Psoas muscle (tissue), 8 donors: ENCODE data around the gene CNTLN. TPM values are rescaled to one million over a fixed set of nuclear protein-coding genes. Genes with fewer than 3 reads are reported as not detected.
"Not testable (repeated sequence)": the region's sequence is repeated elsewhere in the genome, so short reads cannot be mapped to it uniquely, and the experiment has no call there.

ENCODE experiments used
- ATAC-seq, 4 donors: fragments of 200-7000 bp; cut with Tn5 transposase; one replicate each; pipeline ENCODE4 v1.9.1; 2020; ENCODE audit warnings: moderate library complexity in 3 of 4, mild to moderate bottlenecking in 2 of 4
- DNase-seq, 2 donors: peaks; one replicate each; pipeline ENCODE4 v3.0.0-alpha.2; 2020
- H3K27ac ChIP-seq: fragments of 200-600 bp; one replicate; pipeline ENCODE4 v1.8.0; 2022
- H3K27me3 ChIP-seq, 3 donors: fragments of 200-600 bp in 1 of 3; one replicate each; pipeline versions ENCODE4 v1.6.1 to v1.8.0; 2013 to 2022; ENCODE audit warnings: low read length in 2 of 3, mild to moderate bottlenecking in 2 of 3, moderate library complexity in 1 of 3; ENCODE audit not compliant: insufficient read depth in 3 of 3
- H3K36me3 ChIP-seq, 2 donors: fragments of 200-600 bp in 1 of 2; one replicate each; pipeline versions ENCODE4 v1.6.1 to v1.8.0; 2013 to 2022; ENCODE audit warnings: low read depth in 1 of 2, mild to moderate bottlenecking in 1 of 2, moderate library complexity in 1 of 2; ENCODE audit not compliant: insufficient read depth in 1 of 2
- H3K4me1 ChIP-seq: fragments of 200-600 bp; one replicate; pipeline ENCODE4 v1.8.0; 2022
- H3K4me3 ChIP-seq: fragments of 200-600 bp; one replicate; pipeline ENCODE4 v1.8.0; 2022; ENCODE audit warnings: mild to moderate bottlenecking
- H3K9me3 ChIP-seq: fragments of 200-600 bp; one replicate; pipeline ENCODE4 v1.8.0; 2022
- WGBS, 3 donors: extraction: QIAGEN DNeasy Blood & Tissue Kit; methylation state at CpG; one replicate each; pipeline versions ENCODE4 v1.1.6 to v1.1.7; 2013; 5-methylcytosine and 5-hydroxymethylcytosine counted together
- intact Hi-C, 2 donors: fragments of 100-400 bp; cut with DNase I; formaldehyde crosslinking; loops; one replicate each; pipeline versions ENCODE4 v1.11.0 to v1.14.2; 2022
- polyA plus RNA-seq, 3 donors: library from polyadenylated mRNA; stranded (reverse); fragments of 200-250 nt; gene quantifications; one replicate each; pipeline ENCODE4 v1.2.3, GENCODE V29; 2013
- total RNA-seq, 4 donors: library from RNA; stranded (reverse); fragmentation: NEBNext Ultra II Directional in 2 of 4; extraction: Animal tissue kit (Norgen Biotek cat#: 25700) in 2 of 4; gene quantifications; one replicate each; pipeline versions ENCODE4 v1.2.1 to v1.2.4, GENCODE V29; 2021 to 2023
- TF ChIP-seq, protein P1 (sequence below): fragments of 200-600 bp; IDR thresholded peaks from one replicate; pipeline ENCODE4 v1.8.0; 2022; ENCODE audit warnings: antibody characterized with exemption
- donor health status: healthy with polysubstance abuse.
- donor health status: DM: no; HTN: no; CAD: no; lungs with moderate emphysema.
- donor health status: Bipolar disorder and iron deficiency.
- donor health status: healthy.
- donor health status: DM: yes; HTN: yes; CAD: no.
- donor health status: DM: no; HTN: no; CAD: no.
- donor health status: DM: no; HTN: no; CAD: no.
- donor health status: DM: yes; HTN: yes; CAD: no.

Gene CNTLN
- total and polyA plus RNA-seq, 7 donors = 0.66 to 2.4 (median 1.5) TPM

DNA sequence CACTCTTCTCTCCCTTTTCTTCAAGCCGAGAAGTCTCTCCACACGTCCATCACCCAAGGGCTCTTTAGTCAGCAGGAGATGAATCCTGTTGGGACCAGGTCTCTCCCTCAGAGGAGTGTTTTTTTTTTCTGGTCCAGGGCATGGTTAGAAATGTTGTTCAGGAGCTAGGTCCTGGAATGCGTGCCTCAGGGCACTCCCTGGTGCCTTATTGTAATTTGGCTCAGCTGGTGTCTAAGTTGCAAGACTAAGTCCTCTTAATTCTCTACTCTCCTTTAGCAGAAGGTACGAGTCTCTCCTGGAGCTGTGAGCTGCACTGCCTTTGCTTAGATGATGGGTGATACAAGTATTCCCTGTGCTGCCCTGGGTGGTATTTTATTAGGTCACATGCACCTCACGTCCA lies 111.9 kb downstream of the CNTLN start:
- TF ChIP-seq, protein P1, sequence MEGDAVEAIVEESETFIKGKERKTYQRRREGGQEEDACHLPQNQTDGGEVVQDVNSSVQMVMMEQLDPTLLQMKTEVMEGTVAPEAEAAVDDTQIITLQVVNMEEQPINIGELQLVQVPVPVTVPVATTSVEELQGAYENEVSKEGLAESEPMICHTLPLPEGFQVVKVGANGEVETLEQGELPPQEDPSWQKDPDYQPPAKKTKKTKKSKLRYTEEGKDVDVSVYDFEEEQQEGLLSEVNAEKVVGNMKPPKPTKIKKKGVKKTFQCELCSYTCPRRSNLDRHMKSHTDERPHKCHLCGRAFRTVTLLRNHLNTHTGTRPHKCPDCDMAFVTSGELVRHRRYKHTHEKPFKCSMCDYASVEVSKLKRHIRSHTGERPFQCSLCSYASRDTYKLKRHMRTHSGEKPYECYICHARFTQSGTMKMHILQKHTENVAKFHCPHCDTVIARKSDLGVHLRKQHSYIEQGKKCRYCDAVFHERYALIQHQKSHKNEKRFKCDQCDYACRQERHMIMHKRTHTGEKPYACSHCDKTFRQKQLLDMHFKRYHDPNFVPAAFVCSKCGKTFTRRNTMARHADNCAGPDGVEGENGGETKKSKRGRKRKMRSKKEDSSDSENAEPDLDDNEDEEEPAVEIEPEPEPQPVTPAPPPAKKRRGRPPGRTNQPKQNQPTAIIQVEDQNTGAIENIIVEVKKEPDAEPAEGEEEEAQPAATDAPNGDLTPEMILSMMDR = no peak
- Histone ChIP-seq H3K4me3 (no peak overlapping the region), H3K27ac (no peak overlapping the region), H3K27me3 (no peaks in the 10 kb centered on the region), H3K9me3 (peaks cover 35% of the 10 kb centered on the region), H3K4me1 (no peaks in the 10 kb centered on the region), H3K36me3 (no peaks in the 10 kb centered on the region)
- WGBS, 3 donors = 89 to 99% (median 97%) methylated on average over 5 of the region's 5 CpGs
- ATAC-seq (no peak), DNase-seq (no peak)
- intact Hi-C loops = no loop called here

DNA sequence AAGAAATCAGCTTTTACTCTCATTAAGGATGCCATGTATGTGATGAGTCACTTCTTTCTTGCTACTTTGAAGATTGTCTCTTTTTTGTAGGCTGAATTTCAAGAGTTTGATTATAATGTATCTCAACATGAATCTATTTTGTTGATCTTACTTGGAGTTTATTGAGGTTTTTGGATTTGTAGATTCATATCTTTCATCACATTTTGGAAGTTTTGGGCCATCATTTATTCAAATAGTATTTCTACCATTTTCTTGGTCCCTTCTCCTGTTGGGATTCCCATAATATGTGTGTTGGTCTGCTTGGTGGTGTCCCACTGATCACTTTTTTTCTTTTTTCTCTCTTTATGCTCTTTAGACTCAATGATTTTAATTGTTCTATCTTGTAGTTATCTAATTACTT lies 116.3 kb downstream of the CNTLN start:
- TF ChIP-seq, protein P1 = no peak
- Histone ChIP-seq H3K27ac (no peak overlapping the region), H3K4me1 (no peaks in the 10 kb centered on the region), H3K36me3 (no peaks in the 10 kb centered on the region), H3K4me3 (no peak overlapping the region), H3K27me3 (no peaks in the 10 kb centered on the region), H3K9me3 (peaks cover 34% of the 10 kb centered on the region)
- DNase-seq (no peak), ATAC-seq (no peak)
- intact Hi-C loops = no loop called here

DNA sequence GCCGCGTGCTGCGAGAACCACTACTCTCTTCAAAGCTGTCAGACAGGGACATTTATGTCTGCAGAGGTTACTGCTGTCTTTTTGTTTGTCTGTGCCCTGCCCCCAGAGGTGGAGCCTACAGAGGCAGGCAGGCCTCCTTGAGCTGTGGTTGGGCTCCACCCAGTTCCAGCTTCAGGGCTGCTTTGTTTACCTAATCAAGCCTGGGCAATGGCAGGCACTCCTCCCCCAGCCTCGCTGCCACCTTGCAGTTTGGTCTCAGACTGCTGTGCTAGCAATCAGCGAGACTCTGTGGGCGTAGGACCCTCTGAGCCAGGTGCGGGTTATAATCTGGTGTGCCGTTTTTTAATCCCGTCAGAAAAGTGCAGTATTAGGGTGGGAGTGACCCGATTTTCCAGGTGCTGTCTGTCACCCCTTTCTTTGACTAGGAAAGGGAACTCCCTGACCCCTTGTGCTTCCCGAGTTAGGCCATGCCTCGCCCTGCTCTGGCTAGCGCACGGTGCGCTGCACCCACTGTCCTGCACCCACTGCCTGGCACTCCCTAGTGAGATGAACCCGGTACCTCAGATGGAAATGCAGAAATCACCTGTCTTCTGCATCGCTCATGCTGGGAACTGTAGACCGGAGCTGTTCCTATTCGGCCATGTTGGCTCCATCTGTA lies 133.8 kb downstream of the CNTLN start:
- H3K36me3 ChIP-seq, DNase-seq, H3K9me3 ChIP-seq, H3K27ac ChIP-seq, H3K4me3 ChIP-seq, H3K27me3 ChIP-seq, intact Hi-C loops, H3K4me1 ChIP-seq, ATAC-seq: not testable (repeated sequence)
- 86 to 92% (median 88%) methylated on average over 19 of the region's 19 CpGs for WGBS, 3 donors

DNA sequence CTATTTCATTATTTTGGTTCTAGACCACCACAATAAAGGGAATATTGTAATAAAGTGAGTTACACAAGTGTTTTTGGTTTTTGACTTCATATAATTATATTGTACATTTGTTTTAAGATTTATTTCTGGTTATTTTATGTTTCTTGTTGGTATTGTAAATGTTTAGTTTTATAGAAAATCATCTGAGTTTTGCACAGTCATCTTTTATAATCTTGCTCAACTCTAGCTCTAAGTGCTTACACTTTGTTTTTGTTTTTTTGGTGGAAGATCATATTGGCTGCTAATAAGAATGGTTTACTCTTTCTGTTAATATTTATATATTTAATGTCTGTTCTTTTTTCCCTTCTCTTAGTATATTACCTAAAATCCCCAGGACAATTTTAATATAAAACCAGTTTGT lies 135.0 kb downstream of the CNTLN start:
- DNase-seq (no peak), ATAC-seq (no peak)
- no peak overlapping the region for H3K27ac ChIP-seq
- H3K9me3 ChIP-seq = no peaks in the 10 kb centered on the region
- intact Hi-C loops = no loop called here
- no peaks in the 10 kb centered on the region for H3K27me3 ChIP-seq
- TF ChIP-seq, protein P1 = no peak
- no peaks in the 10 kb centered on the region for H3K36me3 ChIP-seq
- no peak overlapping the region for H3K4me3 ChIP-seq
- no peaks in the 10 kb centered on the region for H3K4me1 ChIP-seq

DNA sequence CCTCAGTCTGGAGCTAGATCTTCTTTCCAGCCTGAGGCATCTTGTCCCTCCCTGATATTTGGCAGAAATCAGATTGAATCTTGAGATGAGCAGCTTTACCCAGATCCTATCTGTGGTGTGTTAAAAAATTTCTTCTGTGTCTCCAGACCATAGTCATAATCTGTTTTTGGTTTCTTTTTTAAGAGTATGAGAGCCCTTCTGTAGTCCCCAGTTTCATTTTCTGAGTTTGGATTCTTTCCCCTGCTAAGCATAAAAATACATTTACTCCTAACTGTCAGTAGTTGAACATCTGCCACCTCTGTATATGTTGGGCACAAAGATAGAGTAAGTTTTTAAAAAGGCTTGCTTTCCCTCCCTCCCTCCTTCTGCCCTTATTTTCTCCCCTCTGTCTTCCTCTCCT lies 137.7 kb downstream of the CNTLN start:
- Histone ChIP-seq H3K27me3 (no peaks in the 10 kb centered on the region), H3K36me3 (no peaks in the 10 kb centered on the region), H3K27ac (no peak overlapping the region), H3K4me3 (no peak overlapping the region), H3K4me1 (no peaks in the 10 kb centered on the region), H3K9me3 (no peaks in the 10 kb centered on the region)
- DNase-seq (no peak), ATAC-seq (no peak)
- intact Hi-C loops = no loop called here
- TF ChIP-seq, protein P1 = no peak
